ENCODE measurements around the gene DEDD.
A peak's percentile ranks its signal among the peaks of the same experiment; 100 is the strongest.

Gene DEDD

GRCh38 chr1:161132410-161133219 is at the start of gene DEDD:
Gene DEDD (minus strand): TSS chr1:161132667. CDS start chr1:161124462, 8,205 bp downstream.
- peak; percentile 86 for DNase-seq (ENCODE audit: low read depth)

- peak; percentile 47 for DNase-seq (ENCODE audit: low read depth)
Observed at GRCh38 chr1:161182214-161182613, 49.7 kb upstream of the DEDD start.

- no peak for DNase-seq (ENCODE audit: low read depth)
Observed at GRCh38 chr1:161180639-161181038, 48.2 kb upstream of the DEDD start.

- DNase-seq (ENCODE audit: low read depth): no peak
Observed at GRCh38 chr1:161179698-161180097, 47.2 kb upstream of the DEDD start.

GRCh38 chr1:161177936-161178244 is 45.4 kb upstream of the DEDD start:
- DNase-seq (ENCODE audit: low read depth): no peak

GRCh38 chr1:161177112-161177935 is 44.9 kb upstream of the DEDD start, which contains the start of gene B4GALT3:
Gene B4GALT3 (minus strand): TSS chr1:161177507. CDS start chr1:161176060, 1,447 bp downstream.
- peak; percentile 98 for DNase-seq (ENCODE audit: low read depth)

- no peak for DNase-seq (ENCODE audit: low read depth)
Observed at GRCh38 chr1:161176468-161177111, 44.1 kb upstream of the DEDD start.

GRCh38 chr1:161175771-161176453 is 43.4 kb upstream of the DEDD start:
- DNase-seq (ENCODE audit: low read depth): no peak

- no peak for DNase-seq (ENCODE audit: low read depth)
Observed at GRCh38 chr1:161174911-161175310, 42.4 kb upstream of the DEDD start.

GRCh38 chr1:161173711-161174110 is 41.2 kb upstream of the DEDD start:
- no peak for DNase-seq (ENCODE audit: low read depth)

GRCh38 chr1:161172776-161173376 is 40.4 kb upstream of the DEDD start:
- DNase-seq (ENCODE audit: low read depth): no peak

- DNase-seq (ENCODE audit: low read depth): no peak
Observed at GRCh38 chr1:161172349-161172748, 39.9 kb upstream of the DEDD start.

GRCh38 chr1:161171696-161172095 is 39.2 kb upstream of the DEDD start:
- no peak for DNase-seq (ENCODE audit: low read depth)

- DNase-seq (ENCODE audit: low read depth): no peak
Observed at GRCh38 chr1:161171191-161171590, 38.7 kb upstream of the DEDD start.

GRCh38 chr1:161168906-161169305 is 36.4 kb upstream of the DEDD start:
- no peak for DNase-seq (ENCODE audit: low read depth)

- no peak for DNase-seq (ENCODE audit: low read depth)
Observed at GRCh38 chr1:161166669-161167548, 34.4 kb upstream of the DEDD start.

- peak; percentile 84 for DNase-seq (ENCODE audit: low read depth)
Observed at GRCh38 chr1:161165742-161166668, 33.5 kb upstream of the DEDD start, which contains the start of gene PPOX. Gene PPOX (plus strand): TSS chr1:161166426. CDS start chr1:161166848, 422 bp downstream.

GRCh38 chr1:161164901-161165610 is 32.6 kb upstream of the DEDD start:
- no peak for DNase-seq (ENCODE audit: low read depth)

- no peak for DNase-seq (ENCODE audit: low read depth)
Observed at GRCh38 chr1:161163793-161164192, 31.3 kb upstream of the DEDD start.

Measured in activated T-cell treated with anti-CD3 and anti-CD28 coated beads for 48 hours (primary cell).